Measurements from ENCODE around the gene GDF3.
"Not testable (repeated sequence)": the region's sequence is repeated elsewhere in the genome, so short reads cannot be mapped to it uniquely, and the experiment has no call there.

Gene GDF3

DNA sequence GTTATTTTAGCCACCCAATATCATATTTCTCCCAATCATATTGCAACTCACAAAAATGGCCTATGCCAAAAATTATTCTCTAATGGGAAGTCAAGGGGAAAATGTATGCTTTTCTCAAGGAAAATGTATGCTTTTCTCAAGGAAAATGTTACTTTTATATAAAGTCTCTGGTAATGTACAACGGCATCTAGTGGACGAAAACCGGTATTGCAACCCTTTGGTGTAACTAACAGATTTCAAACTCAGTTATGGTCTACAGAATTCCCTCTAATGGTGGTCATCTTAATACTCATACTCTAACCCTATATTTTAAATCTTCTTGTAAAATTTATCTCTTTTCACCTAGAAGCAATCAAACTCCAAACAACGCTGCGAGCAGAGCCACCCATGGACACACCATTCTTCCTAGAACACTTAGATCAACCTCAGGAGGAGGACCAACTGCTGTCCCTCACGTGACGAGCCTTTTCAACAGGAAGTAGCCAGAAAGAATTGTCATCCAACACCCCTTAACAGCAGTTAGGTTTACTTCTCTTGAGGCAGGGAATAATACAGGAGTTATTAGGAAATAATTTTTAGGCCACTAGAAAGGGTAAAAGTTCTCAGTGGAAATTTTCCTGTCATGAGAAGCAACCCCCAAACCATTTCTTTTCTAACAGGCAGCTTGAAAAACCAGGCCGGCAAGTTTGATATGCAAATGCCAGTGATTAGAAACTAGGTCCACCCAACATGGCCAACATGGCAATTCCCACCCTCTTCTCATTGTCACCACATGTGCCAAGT is 50.0 kb downstream of the GDF3 start:
- no peak overlapping the region for H3K9ac ChIP-seq
- H3K36me3 ChIP-seq (ENCODE audit: control insufficient read depth, insufficient read depth, low read length), result no peaks in the 10 kb centered on the region
- H3K4me2 ChIP-seq (ENCODE audit: low read length), result no peak overlapping the region
- no peak overlapping the region for H3K4me3 ChIP-seq (ENCODE audit: low read depth, low read length)
- H3K4me1 ChIP-seq, result no peaks in the 10 kb centered on the region
- TF ChIP-seq, protein P1, sequence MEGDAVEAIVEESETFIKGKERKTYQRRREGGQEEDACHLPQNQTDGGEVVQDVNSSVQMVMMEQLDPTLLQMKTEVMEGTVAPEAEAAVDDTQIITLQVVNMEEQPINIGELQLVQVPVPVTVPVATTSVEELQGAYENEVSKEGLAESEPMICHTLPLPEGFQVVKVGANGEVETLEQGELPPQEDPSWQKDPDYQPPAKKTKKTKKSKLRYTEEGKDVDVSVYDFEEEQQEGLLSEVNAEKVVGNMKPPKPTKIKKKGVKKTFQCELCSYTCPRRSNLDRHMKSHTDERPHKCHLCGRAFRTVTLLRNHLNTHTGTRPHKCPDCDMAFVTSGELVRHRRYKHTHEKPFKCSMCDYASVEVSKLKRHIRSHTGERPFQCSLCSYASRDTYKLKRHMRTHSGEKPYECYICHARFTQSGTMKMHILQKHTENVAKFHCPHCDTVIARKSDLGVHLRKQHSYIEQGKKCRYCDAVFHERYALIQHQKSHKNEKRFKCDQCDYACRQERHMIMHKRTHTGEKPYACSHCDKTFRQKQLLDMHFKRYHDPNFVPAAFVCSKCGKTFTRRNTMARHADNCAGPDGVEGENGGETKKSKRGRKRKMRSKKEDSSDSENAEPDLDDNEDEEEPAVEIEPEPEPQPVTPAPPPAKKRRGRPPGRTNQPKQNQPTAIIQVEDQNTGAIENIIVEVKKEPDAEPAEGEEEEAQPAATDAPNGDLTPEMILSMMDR (IDR thresholded peaks at IDR 0.05), result peak; percentile 83
- no peak overlapping the region for H3K27ac ChIP-seq
- no peaks in the 10 kb centered on the region for H3K27me3 ChIP-seq (ENCODE audit: control insufficient read depth, insufficient read depth, low read length)
- no peaks in the 10 kb centered on the region for H3K9me3 ChIP-seq (ENCODE audit: control insufficient read depth, low read length)
- H3K79me2 ChIP-seq, result no peaks in the 10 kb centered on the region
- no peak overlapping the region for H2AFZ ChIP-seq

DNA sequence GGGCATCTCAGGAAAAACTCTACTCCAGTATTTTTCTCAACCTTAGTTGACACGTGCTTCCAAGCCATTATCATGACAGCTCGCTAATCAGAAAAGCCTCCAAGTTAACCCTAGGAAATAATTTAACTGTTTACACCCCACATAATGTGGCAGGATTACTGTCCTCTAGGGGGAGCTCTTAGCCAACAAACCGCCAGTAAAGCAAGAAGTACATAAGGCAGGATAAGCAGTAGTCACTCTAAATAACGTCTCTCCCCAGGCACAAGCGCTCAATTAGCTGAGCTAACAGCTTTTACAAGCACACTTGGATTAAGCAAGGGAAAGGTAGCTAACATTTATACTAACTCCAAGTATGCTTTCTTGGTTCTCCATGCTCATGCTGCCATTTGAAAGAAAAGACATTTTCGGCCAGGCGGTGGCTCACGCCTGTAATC is 52.7 kb downstream of the GDF3 start:
- no peak overlapping the region for H3K4me2 ChIP-seq (ENCODE audit: low read length)
- H3K4me1 ChIP-seq, result peaks cover 2% of the 10 kb centered on the region
- TF ChIP-seq, protein P1 (IDR thresholded peaks at IDR 0.05), result no peak
- no peaks in the 10 kb centered on the region for H3K79me2 ChIP-seq
- H3K36me3 ChIP-seq (ENCODE audit: control insufficient read depth, insufficient read depth, low read length), result no peaks in the 10 kb centered on the region
- no peaks in the 10 kb centered on the region for H3K27me3 ChIP-seq (ENCODE audit: control insufficient read depth, insufficient read depth, low read length)
- no peaks in the 10 kb centered on the region for H3K9me3 ChIP-seq (ENCODE audit: control insufficient read depth, low read length)
- no peak overlapping the region for H3K9ac ChIP-seq
- peak overlapping the region; percentile 19 for H2AFZ ChIP-seq
- no peak overlapping the region for H3K4me3 ChIP-seq (ENCODE audit: low read depth, low read length)
- H3K27ac ChIP-seq, result no peak overlapping the region

DNA sequence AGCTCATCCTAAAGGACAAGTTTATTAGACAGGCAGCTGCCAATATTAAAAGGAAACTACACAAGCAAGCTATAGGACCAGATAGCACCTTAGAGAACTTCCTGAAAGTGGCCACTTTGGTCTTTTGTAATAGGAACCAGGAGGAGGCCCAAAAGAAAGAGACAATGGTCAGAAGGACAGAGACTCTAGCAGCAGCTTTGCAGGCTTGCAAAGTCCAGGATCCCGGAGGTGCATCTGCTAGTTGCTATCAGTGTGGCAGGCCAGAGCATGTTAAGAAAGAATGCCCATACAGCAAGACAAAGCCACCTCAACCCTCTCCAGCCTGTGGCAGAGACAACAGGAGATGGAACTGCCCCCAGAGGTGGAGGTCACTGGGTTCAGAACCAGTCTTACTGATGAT is 53.3 kb downstream of the GDF3 start:
- no peaks in the 10 kb centered on the region for H3K79me2 ChIP-seq
- no peak overlapping the region for H3K27ac ChIP-seq
- no peaks in the 10 kb centered on the region for H3K27me3 ChIP-seq (ENCODE audit: control insufficient read depth, insufficient read depth, low read length)
- no peak overlapping the region for H3K9ac ChIP-seq
- peaks cover 2% of the 10 kb centered on the region for H3K4me1 ChIP-seq
- no peaks in the 10 kb centered on the region for H3K9me3 ChIP-seq (ENCODE audit: control insufficient read depth, low read length)
- TF ChIP-seq, protein P1 (IDR thresholded peaks at IDR 0.05), result no peak
- peak overlapping the region; percentile 19 for H2AFZ ChIP-seq
- no peaks in the 10 kb centered on the region for H3K36me3 ChIP-seq (ENCODE audit: control insufficient read depth, insufficient read depth, low read length)
- H3K4me3 ChIP-seq (ENCODE audit: low read depth, low read length), result no peak overlapping the region
- no peak overlapping the region for H3K4me2 ChIP-seq (ENCODE audit: low read length)

GRCh38 chr12:7640123-7640995 is 55.2 kb downstream of the GDF3 start:
- H3K4me3 ChIP-seq (ENCODE audit: low read depth, low read length), result not testable (repeated sequence)

More at GRCh38 chr12:7640123-7640995, 55.2 kb downstream of the GDF3 start:
- H3K9me3 ChIP-seq (ENCODE audit: control insufficient read depth, low read length); H3K4me1 ChIP-seq; H3K79me2 ChIP-seq; H3K9ac ChIP-seq; H3K27me3 ChIP-seq (ENCODE audit: control insufficient read depth, insufficient read depth, low read length); H3K4me2 ChIP-seq (ENCODE audit: low read length); H3K27ac ChIP-seq; H2AFZ ChIP-seq; H3K36me3 ChIP-seq (ENCODE audit: control insufficient read depth, insufficient read depth, low read length): not testable (repeated sequence)
